IPS-15b (cell line): ENCODE data around the gene RRP1B.
A peak's percentile ranks its signal among the peaks of the same experiment; 100 is the strongest.
"Not testable (repeated sequence)": the region's sequence is repeated elsewhere in the genome, so short reads cannot be mapped to it uniquely, and the experiment has no call there.

Experiments
- H3K27me3 ChIP-seq: one replicate; pipeline ENCODE4 v1.6.1; 2013; ENCODE audit warnings: low read length; ENCODE audit not compliant: control insufficient read depth, insufficient read depth
- H3K36me3 ChIP-seq: one replicate; pipeline ENCODE4 v1.6.1; 2013; ENCODE audit warnings: low read length; ENCODE audit not compliant: control insufficient read depth, insufficient read depth
- H3K4me1 ChIP-seq: one replicate; pipeline ENCODE4 v1.6.1; 2013; ENCODE audit warnings: mild to moderate bottlenecking, low read length; ENCODE audit not compliant: control insufficient read depth, insufficient read depth
- H3K4me3 ChIP-seq: one replicate; pipeline ENCODE4 v1.5.1; 2013; ENCODE audit warnings: low read depth, low read length
- H3K9ac ChIP-seq: one replicate; pipeline ENCODE4 v1.6.1; 2013; ENCODE audit warnings: low read depth, mild to moderate bottlenecking, low read length
- H3K9me3 ChIP-seq: one replicate; pipeline ENCODE4 v1.6.1; 2013; ENCODE audit warnings: mild to moderate bottlenecking, low read length; ENCODE audit not compliant: control insufficient read depth, insufficient read depth

RRP1B gene, protein sequence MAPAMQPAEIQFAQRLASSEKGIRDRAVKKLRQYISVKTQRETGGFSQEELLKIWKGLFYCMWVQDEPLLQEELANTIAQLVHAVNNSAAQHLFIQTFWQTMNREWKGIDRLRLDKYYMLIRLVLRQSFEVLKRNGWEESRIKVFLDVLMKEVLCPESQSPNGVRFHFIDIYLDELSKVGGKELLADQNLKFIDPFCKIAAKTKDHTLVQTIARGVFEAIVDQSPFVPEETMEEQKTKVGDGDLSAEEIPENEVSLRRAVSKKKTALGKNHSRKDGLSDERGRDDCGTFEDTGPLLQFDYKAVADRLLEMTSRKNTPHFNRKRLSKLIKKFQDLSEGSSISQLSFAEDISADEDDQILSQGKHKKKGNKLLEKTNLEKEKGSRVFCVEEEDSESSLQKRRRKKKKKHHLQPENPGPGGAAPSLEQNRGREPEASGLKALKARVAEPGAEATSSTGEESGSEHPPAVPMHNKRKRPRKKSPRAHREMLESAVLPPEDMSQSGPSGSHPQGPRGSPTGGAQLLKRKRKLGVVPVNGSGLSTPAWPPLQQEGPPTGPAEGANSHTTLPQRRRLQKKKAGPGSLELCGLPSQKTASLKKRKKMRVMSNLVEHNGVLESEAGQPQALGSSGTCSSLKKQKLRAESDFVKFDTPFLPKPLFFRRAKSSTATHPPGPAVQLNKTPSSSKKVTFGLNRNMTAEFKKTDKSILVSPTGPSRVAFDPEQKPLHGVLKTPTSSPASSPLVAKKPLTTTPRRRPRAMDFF

DNA sequence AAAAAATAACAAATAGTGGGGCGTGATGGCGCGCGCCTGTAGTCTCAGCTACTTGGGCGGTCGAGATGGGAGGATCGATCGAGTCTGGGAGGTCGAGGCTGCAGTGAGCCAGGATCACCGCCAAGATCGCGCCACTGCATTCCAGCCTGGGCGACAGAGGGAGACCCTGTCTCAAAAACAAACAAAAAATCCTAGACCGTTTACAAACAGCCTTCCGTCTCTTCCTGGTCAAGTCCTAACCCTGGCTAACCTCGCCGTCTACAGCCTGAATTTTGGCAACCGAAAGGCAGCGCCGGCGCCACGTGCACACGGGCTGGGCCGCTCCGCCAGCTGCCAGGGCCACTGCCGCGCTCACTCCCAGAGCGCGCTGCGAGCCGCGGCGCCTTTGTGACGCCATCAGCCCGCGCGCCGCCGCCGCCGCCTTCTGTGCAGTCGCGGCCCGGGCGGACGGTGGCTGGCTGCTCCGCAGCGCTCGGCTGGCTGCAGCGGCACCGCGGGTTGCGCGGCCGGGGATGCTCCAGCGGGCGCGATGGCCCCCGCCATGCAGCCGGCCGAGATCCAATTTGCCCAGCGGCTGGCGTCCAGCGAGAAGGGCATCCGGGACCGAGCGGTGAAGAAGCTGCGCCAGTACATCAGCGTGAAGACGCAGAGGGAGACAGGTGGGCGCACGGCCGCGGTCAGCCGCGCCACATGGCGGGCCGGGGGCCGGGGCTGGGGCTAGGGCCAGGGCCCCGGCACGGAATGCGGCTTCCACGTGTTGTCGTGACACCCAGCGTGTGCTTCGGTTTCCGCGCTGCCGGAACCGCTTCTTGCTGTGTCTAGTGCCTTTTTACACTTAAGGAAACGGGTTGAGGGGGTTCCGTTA is at the start of gene RRP1B, which contains the start of gene HSF2BP:
Gene RRP1B, plus strand, starts transcription at position 425 of the 865 bp plus-strand sequence. Its CDS starts 105 bp downstream, at position 530.
Gene HSF2BP, minus strand, starts transcription at position 353 of the 865 bp plus-strand sequence. CDS start 1,392 bp downstream, outside the sequence.
- Histone ChIP-seq H3K9ac (peak within 1 kb of the TSS; percentile 85), H3K4me1 (peaks cover 5% of the 10 kb centered on the region), H3K27me3 (no peaks in the 10 kb centered on the region), H3K36me3 (peaks cover 3% of the 10 kb centered on the region), H3K4me3 (peak within 1 kb of the TSS; percentile 85), H3K9me3 (no peaks in the 10 kb centered on the region)

DNA sequence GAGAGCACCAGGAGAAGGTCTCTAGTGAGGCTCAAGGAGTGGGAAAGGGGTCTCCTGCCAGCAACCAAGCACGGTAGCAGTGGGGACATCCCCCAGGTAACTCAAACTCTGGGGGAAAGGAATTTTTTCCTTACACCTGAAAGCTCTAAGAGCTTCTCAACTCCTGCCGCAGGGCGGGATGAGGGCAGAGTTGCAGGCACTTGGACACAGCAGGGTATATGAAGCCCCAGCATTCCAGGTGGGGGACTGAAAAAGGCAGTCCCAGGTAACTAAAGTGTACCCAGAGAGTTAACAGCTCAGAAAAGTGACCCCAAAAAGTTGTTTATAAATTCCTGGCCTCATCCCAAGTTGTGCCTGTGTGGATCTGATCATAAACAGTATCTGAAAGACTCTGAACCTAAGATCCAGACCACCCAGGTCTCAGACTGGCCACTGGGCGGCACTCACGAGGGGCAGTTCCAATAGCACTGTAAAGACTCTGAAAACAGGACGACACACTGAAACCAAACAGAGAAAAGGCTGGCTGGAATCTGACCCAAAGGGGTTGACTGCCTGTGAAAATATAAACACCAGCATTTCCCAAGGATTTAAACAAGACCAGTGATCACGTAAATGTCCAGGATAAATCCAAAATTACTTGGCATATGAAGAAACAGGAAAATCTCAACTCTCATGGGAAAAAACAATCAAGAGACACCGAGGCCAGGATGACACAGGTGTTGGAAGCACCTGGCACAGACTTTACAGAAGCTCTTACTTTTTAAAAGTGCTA is 47.6 kb upstream of the RRP1B start:
- H3K9ac ChIP-seq = no peak overlapping the region
- no peaks in the 10 kb centered on the region for H3K27me3 ChIP-seq
- H3K4me3 ChIP-seq = no peak overlapping the region
- no peaks in the 10 kb centered on the region for H3K36me3 ChIP-seq
- no peaks in the 10 kb centered on the region for H3K9me3 ChIP-seq
- H3K4me1 ChIP-seq = no peaks in the 10 kb centered on the region

DNA sequence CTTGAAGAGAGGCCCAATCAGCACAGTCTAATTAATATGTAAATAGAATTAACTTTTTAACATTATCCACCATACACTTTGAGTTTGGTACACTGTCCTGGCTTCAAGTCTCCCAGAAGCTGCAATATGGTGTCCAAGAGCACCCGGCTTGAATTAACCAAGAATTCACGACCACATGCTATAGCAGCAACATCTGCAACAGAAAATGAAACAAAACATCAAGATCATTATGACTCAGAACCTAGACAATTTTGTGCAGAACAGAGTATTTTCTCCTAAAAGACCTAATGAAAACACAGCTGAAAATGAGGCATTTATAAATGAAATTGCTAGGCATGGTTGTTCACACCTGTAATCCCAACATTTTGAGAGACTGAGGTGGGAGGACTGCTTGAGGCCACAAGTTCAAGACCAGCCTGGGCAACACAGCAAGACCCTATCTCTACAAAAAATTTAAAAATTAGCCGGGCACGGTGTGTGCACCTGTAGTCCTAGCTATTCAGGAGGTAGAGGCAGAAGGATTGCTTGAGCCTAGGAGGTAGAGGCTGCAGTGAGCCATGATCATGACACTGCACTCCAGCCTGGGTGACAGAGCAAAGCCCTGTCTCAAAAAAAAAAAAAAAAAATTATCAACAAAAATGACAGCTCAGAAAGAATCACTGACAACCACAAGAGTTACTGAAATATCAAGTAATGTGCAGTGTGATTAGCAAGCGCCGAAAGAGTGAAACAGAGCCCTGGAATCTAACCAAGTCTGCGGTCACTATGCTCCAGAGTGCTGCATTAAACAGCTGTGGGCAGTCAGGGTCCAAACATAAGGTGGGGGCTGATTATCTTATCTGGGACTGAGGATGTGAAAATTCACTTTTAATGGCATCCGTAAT is 45.4 kb upstream of the RRP1B start:
- no peaks in the 10 kb centered on the region for H3K27me3 ChIP-seq

DNA sequence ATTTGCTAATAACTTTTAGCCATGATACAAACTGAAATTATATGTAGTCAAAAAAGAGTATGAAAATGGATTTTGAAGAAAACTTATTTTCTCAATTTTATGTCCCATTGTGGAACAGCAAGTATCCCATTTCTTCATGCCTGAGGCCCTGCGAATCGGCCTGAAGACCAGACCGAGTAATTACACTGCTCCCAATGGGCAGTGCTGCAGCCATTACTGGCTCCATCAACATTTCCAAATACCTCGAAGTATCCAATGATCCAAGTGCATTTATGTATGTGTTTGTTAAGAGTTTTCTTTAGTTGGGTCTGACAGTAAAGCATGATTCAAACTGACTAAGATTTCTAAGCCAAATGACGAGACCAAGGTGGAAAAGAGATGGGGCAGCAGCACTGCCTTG is 44.5 kb upstream of the RRP1B start:
- no peak overlapping the region for H3K4me3 ChIP-seq
- H3K9ac ChIP-seq = no peak overlapping the region
- no peaks in the 10 kb centered on the region for H3K36me3 ChIP-seq
- no peaks in the 10 kb centered on the region for H3K4me1 ChIP-seq
- H3K27me3 ChIP-seq = no peaks in the 10 kb centered on the region
- H3K9me3 ChIP-seq = no peaks in the 10 kb centered on the region

More for the DNA sequence above, 45.4 kb upstream of the RRP1B start:
- Histone ChIP-seq H3K4me3 (no peak overlapping the region), H3K36me3 (no peaks in the 10 kb centered on the region), H3K9me3 (no peaks in the 10 kb centered on the region), H3K9ac (no peak overlapping the region), H3K4me1 (no peaks in the 10 kb centered on the region)

DNA sequence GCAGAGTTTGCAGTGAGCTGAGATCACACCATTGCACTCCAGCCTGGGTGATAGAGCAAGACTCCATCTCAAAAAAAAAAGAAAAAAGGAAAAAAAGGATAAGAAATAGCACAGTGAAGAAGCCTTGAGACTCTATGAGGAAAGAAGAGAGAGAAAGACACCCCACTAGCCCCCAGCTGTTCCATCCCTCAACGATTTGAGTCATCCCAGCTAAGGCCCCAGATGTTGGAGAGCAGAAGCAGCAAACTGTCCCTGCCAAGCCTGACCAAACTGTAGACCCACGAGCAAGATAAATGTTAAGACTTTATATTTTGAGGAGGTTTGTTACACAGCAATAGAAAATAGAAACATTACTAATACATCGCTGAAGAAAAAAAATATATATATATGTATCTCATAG is 42.5 kb upstream of the RRP1B start:
- H3K4me1 ChIP-seq, H3K9ac ChIP-seq, H3K27me3 ChIP-seq, H3K9me3 ChIP-seq, H3K36me3 ChIP-seq, H3K4me3 ChIP-seq: not testable (repeated sequence)

DNA sequence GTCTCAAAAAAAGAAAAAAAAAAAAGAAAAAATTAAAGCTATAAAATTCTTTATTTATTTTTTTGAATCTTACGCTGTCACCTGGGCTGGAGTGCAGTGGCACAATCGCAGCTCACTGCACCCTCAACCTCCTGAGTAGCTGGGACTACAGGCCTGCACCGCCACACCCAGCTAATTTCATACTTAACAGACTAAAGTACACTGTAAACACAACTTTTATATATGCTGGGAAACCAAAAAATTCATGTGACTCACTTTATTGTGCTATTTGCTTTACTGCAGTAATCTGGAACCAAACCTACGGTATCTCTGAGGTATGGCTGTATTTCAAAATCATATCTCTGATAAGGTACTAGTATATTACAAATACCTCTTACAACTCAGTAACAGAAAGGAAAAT is 40.4 kb upstream of the RRP1B start:
- no peaks in the 10 kb centered on the region for H3K9me3 ChIP-seq
- no peaks in the 10 kb centered on the region for H3K27me3 ChIP-seq
- no peaks in the 10 kb centered on the region for H3K36me3 ChIP-seq
- H3K4me1 ChIP-seq = no peaks in the 10 kb centered on the region
- no peak overlapping the region for H3K9ac ChIP-seq
- no peak overlapping the region for H3K4me3 ChIP-seq

DNA sequence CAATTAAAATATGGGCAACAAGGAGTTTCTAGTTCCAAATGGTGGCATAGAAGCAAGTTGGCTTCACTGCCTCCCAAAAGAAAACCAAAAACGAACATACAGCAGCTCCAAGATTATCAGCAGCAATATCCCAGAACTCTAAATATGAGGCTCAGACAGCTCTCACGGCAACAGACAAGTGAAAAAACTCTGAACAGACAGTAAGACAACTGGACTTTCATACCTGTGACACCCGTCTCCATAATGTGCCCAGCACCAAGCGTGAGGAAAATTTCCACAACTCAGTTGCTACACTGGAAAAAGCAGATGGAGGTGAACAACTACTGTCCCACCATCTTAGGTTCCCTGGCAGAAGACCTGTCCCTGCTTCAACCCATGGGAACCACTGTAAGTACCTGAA is 40.0 kb upstream of the RRP1B start:
- Histone ChIP-seq H3K9ac (no peak overlapping the region), H3K4me3 (no peak overlapping the region), H3K27me3 (no peaks in the 10 kb centered on the region), H3K4me1 (no peaks in the 10 kb centered on the region), H3K36me3 (no peaks in the 10 kb centered on the region), H3K9me3 (no peaks in the 10 kb centered on the region)

DNA sequence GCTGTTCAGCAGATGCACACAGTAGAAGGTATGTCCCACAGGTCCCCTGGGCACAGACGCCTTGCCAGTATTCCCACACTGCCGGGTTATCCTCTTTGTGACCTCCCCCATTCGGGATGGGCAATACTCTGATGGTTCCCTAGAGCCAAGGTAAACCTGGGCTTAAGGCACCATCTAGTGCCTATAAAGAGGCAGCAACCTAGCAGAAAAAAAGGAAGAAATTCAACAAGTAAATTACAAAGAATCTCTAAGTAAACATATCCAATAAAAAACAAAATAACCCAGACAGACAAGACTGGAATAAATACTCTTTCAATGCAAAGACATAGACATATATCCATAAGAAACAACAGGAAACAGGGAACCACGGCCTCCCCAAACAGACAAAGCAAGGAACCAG is 39.5 kb upstream of the RRP1B start:
- Histone ChIP-seq H3K4me3 (no peak overlapping the region), H3K9ac (no peak overlapping the region), H3K36me3 (no peaks in the 10 kb centered on the region), H3K27me3 (no peaks in the 10 kb centered on the region), H3K9me3 (no peaks in the 10 kb centered on the region), H3K4me1 (no peaks in the 10 kb centered on the region)

DNA sequence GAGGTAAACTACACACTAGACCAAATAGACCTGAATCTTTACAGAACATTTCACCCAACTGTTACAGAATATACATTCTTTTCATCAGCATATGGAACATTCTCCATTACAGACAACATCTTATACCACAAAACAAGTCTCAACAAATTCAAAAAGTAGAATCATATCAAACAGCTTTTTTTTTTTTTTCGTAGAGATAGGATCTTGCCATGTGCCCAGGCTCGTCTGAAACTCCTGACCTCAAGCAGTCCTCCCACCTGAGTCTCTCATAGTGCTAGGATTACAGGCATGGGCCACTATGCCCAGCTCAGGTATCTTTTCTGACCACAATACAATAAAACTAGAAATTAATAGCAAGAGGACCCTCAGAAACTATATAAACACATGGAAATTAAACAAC is 36.6 kb upstream of the RRP1B start:
- Histone ChIP-seq H3K9me3 (no peaks in the 10 kb centered on the region), H3K4me1 (no peaks in the 10 kb centered on the region), H3K36me3 (no peaks in the 10 kb centered on the region), H3K27me3 (no peaks in the 10 kb centered on the region), H3K4me3 (no peak overlapping the region), H3K9ac (no peak overlapping the region)

DNA sequence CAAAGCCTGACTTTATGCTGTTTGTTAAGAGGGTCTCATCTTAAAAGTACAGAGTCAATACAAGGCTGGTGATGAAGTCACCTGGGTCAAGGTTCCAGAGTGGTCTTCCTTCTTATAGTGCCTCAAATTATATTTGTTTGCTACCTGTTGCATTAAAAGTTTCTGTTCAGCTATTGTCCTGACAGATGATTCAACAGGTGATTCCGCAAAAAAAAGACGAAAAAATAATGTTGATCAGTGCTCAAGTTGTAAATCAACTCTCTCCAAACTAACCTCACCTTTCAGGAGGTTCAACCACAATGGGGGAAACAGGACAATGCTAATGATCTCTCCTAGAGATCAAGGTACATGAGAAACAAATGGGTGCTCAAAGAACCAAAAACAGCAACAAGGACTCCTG is 35.8 kb upstream of the RRP1B start:
- Histone ChIP-seq H3K27me3 (no peaks in the 10 kb centered on the region), H3K9ac (no peak overlapping the region), H3K9me3 (no peaks in the 10 kb centered on the region), H3K36me3 (no peaks in the 10 kb centered on the region), H3K4me1 (no peaks in the 10 kb centered on the region), H3K4me3 (no peak overlapping the region)
